WI38 (cell line): Measurements from ENCODE around the gene COQ9.

Source experiments
- H3K4me3 ChIP-seq: 2 replicates; pipeline ENCODE4 v1.5.1; 2011; ENCODE audit warnings: low read depth, mild to moderate bottlenecking, control low read depth, low read length
- CTCF ChIP-seq: IDR thresholded peaks from 2 replicates; pipeline ENCODE4 v1.5.1; 2012; ENCODE audit warnings: low read depth, mild to moderate bottlenecking, control low read depth, low read length

Gene COQ9

GRCh38 chr16:57478396-57479204 lies 31.3 kb downstream of the COQ9 start:
- TF ChIP-seq CTCF: no peak
- peak overlapping the region; percentile 62 for H3K4me3 ChIP-seq

GRCh38 chr16:57479205-57479975 lies 32.1 kb downstream of the COQ9 start:
- H3K4me3 ChIP-seq: peak overlapping the region; percentile 62
- no peak for TF ChIP-seq CTCF

- TF ChIP-seq CTCF: no peak
- H3K4me3 ChIP-seq: peak overlapping the region; percentile 62
These were observed 32.9 kb downstream of the COQ9 start for GRCh38 chr16:57479976-57480753.

- no peak for TF ChIP-seq CTCF
- no peak overlapping the region for H3K4me3 ChIP-seq
These were observed 33.5 kb downstream of the COQ9 start for GRCh38 chr16:57480754-57481230.

GRCh38 chr16:57481421-57481820 lies 34.1 kb downstream of the COQ9 start:
- H3K4me3 ChIP-seq: no peak overlapping the region
- no peak for TF ChIP-seq CTCF

- no peak for TF ChIP-seq CTCF
- H3K4me3 ChIP-seq: no peak overlapping the region
These were observed 35.7 kb downstream of the COQ9 start for GRCh38 chr16:57482845-57483545.
